Right atrium auricular region (tissue), 2 donors: Measurements from ENCODE around the gene TEX22. TPM values are rescaled to one million over a fixed set of nuclear protein-coding genes. Genes with fewer than 3 reads are reported as not detected.
A peak's percentile ranks its signal among the peaks of the same experiment; 100 is the strongest.

Experiments
- DNase-seq: peaks from one replicate; pipeline ENCODE4 v3.0.0-alpha.2; 2019; ENCODE audit warnings: low spot score
- H3K27ac ChIP-seq, 2 donors: fragments of 200-600 bp; sonication (generic); 1 replicate in 1 of 2; 2 replicates in 1 of 2; pipeline ENCODE4 v1.5.1; 2016 to 2019
- H3K27me3 ChIP-seq, 2 donors: fragments of 200-600 bp; sonication (generic); one replicate each; pipeline versions ENCODE4 v1.5.1 to v1.6.0; 2017 to 2019
- H3K36me3 ChIP-seq: fragments of 200-600 bp; sonication (generic); one replicate; pipeline ENCODE4 v1.5.1; 2016
- H3K4me1 ChIP-seq, 2 donors: fragments of 200-600 bp; sonication (generic); one replicate each; pipeline versions ENCODE4 v1.5.1 to v1.6.0; 2017 to 2019
- H3K4me3 ChIP-seq, 2 donors: fragments of 200-600 bp; sonication (generic); 1 replicate in 1 of 2; 2 replicates in 1 of 2; pipeline ENCODE4 v1.5.1; 2017 to 2019; ENCODE audit warnings: mild to moderate bottlenecking in 1 of 2, moderate library complexity in 1 of 2
- H3K9me3 ChIP-seq, 2 donors: fragments of 200-600 bp; sonication (generic); one replicate each; pipeline ENCODE4 v1.5.1; 2019
- CTCF ChIP-seq, 2 donors: fragments of 200-600 bp; sonication (generic); IDR thresholded peaks; one replicate each; pipeline ENCODE4 v1.5.1; 2019; ENCODE audit warnings: antibody characterized with exemption in 2 of 2
- total RNA-seq, 2 donors: library from RNA; depleted of rRNA; stranded (reverse); fragments of >200 nt; gene quantifications; one replicate each; pipeline ENCODE4 v1.1.0, GENCODE V29; 2016

Gene TEX22
- total RNA-seq, 2 donors from 2014 or later, result 0.16 TPM; not detected in 1

- H3K27me3 ChIP-seq, result no peaks in the 10 kb centered on the region
- no peak for TF ChIP-seq CTCF (IDR thresholded peaks at IDR 0.05)
- no peak for DNase-seq
- H3K9me3 ChIP-seq, result no peaks in the 10 kb centered on the region
- H3K36me3 ChIP-seq, result no peaks in the 10 kb centered on the region
- peaks cover 0 to 31% of the 10 kb centered on the region in 2 donors for H3K4me1 ChIP-seq
- H3K27ac ChIP-seq, result no peak overlapping the region
- no peak overlapping the region for H3K4me3 ChIP-seq
Measured at GRCh38 chr14:105412771-105413543, 14.6 kb downstream of the TEX22 start.

DNA sequence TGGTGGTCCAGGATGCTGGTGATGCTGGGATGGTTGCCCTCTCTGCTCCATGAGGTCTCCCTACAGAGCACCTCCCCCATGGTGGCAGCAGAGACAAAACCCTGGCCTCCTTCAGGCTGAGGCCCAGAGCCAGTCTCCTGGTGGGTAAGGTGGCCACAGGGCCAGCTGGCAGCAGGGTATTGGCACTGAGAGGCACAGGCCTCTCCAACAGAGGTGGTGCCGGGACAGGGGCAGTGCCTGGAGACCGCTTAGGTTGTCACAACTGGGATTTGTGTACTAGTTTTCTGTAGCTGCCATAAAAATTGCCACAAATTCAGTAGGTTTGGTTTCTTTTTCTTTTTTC lies 15.2 kb downstream of the TEX22 start:
- H3K4me3 ChIP-seq, result no peak overlapping the region
- no peak overlapping the region for H3K27ac ChIP-seq
- no peaks in the 10 kb centered on the region for H3K36me3 ChIP-seq
- no peak for DNase-seq
- TF ChIP-seq CTCF (IDR thresholded peaks at IDR 0.05), result no peak
- no peaks in the 10 kb centered on the region for H3K27me3 ChIP-seq
- H3K9me3 ChIP-seq, result no peaks in the 10 kb centered on the region
- peaks cover 0 to 33% of the 10 kb centered on the region in 2 donors for H3K4me1 ChIP-seq

GRCh38 chr14:105414456-105415371 lies 16.4 kb downstream of the TEX22 start:
- Histone ChIP-seq H3K27me3 (no peaks in the 10 kb centered on the region), H3K36me3 (no peaks in the 10 kb centered on the region), H3K4me1 (peaks cover 0 to 43% of the 10 kb centered on the region in 2 donors), H3K9me3 (no peaks in the 10 kb centered on the region), H3K4me3 (peak overlapping the region; percentile 37 to 55), H3K27ac (peak overlapping the region; percentile 80 to 82)
- peak; percentile 80 to 88 for TF ChIP-seq CTCF (IDR thresholded peaks at IDR 0.05)
- DNase-seq, result peak; percentile 82

DNA sequence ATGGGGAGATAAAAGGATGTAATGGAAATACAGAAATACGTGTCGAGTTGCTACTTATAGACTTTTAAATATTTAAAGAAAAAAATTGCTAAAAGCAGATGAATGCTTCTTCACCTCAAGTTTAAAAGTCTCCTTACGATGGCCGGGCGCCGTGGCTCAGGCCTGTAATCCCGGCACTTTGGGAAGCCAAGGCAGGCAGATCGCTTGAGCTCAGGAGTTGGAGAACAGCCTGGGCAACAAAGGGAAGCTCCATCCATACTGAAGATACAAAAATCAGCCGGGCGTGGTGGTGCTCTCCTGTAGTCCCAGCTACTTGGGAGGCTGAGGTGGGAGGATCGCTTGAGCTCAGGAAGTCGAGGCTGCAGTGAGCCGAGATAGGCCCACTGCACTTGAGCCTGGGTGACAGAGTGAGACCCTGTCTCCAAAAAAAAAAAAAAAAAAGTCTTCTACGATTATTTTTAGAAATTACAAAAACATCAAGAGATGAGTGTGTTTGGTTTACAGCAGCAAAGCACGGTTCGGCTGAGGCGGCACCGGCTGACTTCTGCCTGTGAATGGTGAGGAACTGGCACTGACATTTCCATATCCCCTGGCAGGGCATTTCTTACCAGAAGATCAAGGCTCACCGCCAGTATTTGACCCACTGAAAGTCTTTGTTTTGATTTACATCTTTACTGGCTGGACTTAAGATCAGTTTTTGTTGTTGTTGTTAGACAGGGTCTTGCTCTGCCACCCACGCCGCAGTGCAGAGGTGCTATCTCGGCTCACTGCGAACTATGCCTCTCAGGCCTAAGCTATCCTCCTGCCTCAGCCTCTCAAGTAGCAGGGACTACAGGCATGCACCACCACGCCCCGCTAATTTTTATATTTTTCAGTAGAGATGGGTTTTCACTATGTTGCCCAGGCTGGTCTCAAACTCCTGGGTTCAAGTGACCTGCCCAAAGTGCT lies 17.4 kb downstream of the TEX22 start:
- peak overlapping the region in 1 of 2 donors; percentile 55 for H3K4me3 ChIP-seq
- H3K36me3 ChIP-seq, result no peaks in the 10 kb centered on the region
- no peak for DNase-seq
- no peak for TF ChIP-seq CTCF (IDR thresholded peaks at IDR 0.05)
- H3K27me3 ChIP-seq, result no peaks in the 10 kb centered on the region
- peaks cover 0 to 47% of the 10 kb centered on the region in 2 donors for H3K4me1 ChIP-seq
- no peaks in the 10 kb centered on the region for H3K9me3 ChIP-seq
- peak overlapping the region; percentile 80 to 82 for H3K27ac ChIP-seq

DNA sequence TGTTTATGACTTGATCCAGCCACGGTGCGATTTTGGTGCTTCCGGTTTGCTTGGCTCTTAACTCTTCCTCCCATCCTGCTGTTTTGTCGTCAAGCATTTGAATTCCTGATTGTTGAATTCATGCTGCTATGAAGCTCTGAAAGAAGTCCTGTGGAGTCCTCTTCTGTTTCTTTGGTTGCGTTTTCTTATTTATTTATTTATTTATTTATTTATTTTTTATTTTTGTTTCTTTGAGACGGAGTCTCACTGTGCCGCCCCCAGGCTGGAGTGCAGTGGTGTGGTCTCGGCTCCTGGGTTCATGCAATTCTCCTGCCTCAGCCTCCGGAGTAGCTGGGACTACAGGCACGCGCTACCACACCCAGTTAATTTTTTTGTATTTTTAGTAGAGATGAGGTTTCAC lies 18.3 kb downstream of the TEX22 start:
- no peak overlapping the region for H3K4me3 ChIP-seq
- H3K27me3 ChIP-seq, result no peaks in the 10 kb centered on the region
- DNase-seq, result no peak
- TF ChIP-seq CTCF (IDR thresholded peaks at IDR 0.05), result no peak
- peaks cover 0 to 49% of the 10 kb centered on the region in 2 donors for H3K4me1 ChIP-seq
- H3K9me3 ChIP-seq, result no peaks in the 10 kb centered on the region
- H3K27ac ChIP-seq, result no peak overlapping the region
- H3K36me3 ChIP-seq, result no peaks in the 10 kb centered on the region
